Caco-2 (cell line): Measurements from ENCODE around the gene NPW. TPM values are rescaled to one million over a fixed set of nuclear protein-coding genes. Genes with fewer than 3 reads are reported as not detected.

ENCODE experiments used
- BruUV-seq: library from RNA; stranded (reverse); fragments of 400-500 nt; replicated peaks from 2 replicates; lab custom pipeline; 2021; lab: Mats Ljungman, UMichigan
- CTCF ChIA-PET: fragments of 300-600 bp; sonication (Branson Sonifier 250); formaldehyde crosslinking; loops from one replicate; lab custom pipeline; 2022; ENCODE audit warnings: antibody characterized with exemption; lab: Charles Lee
- POLR2A ChIA-PET: fragments of 300-600 bp; sonication (Branson Sonifier 250); formaldehyde crosslinking; loops from one replicate; lab custom pipeline; 2022; ENCODE audit warnings: antibody characterized with exemption; lab: Charles Lee
- DNase-seq, 2 experiments: peaks; one replicate each; pipeline versions ENCODE4 v3.0.0 to v3.0.0-alpha.2; 2020 to 2022
- H3K27me3 ChIP-seq: replicated peaks from 2 replicates; pipeline ENCODE4 v1.6.0; 2011; ENCODE audit warnings: low read length; ENCODE audit not compliant: control insufficient read depth, insufficient read depth
- H3K36me3 ChIP-seq: 2 replicates; pipeline ENCODE4 v1.5.1; 2011; ENCODE audit warnings: low read length; ENCODE audit not compliant: control insufficient read depth, insufficient read depth
- H3K4me1 ChIP-seq: fragments of 250-450 bp; sonication (Bioruptor Pico); 2 replicates; pipeline ENCODE4 v1.5.1; 2020; ENCODE audit warnings: mild to moderate bottlenecking
- H3K4me3 ChIP-seq: 2 replicates; pipeline ENCODE4 v1.5.1; 2011; ENCODE audit warnings: low read depth, mild to moderate bottlenecking, control low read depth, low read length
- H3K9me3 ChIP-seq: fragments of 250-450 bp; sonication (Bioruptor Pico); 2 replicates; pipeline ENCODE4 v1.5.1; 2020; ENCODE audit warnings: mild to moderate bottlenecking, moderate library complexity
- H3K27ac Mint-ChIP-seq: one replicate; pipeline ENCODE4 v1.8.0; 2022; ENCODE audit warnings: mixed read lengths; ENCODE audit not compliant: unreplicated experiment
- H3K27me3 Mint-ChIP-seq: one replicate; pipeline ENCODE4 v1.8.0; 2022; ENCODE audit warnings: mixed read lengths; ENCODE audit not compliant: insufficient read depth, unreplicated experiment
- H3K36me3 Mint-ChIP-seq: one replicate; pipeline ENCODE4 v1.8.0; 2022; ENCODE audit warnings: mild to moderate bottlenecking, mixed read lengths; ENCODE audit not compliant: insufficient read depth, unreplicated experiment
- H3K4me1 Mint-ChIP-seq: one replicate; pipeline ENCODE4 v1.8.0; 2022; ENCODE audit warnings: low read depth, mixed read lengths; ENCODE audit not compliant: unreplicated experiment
- H3K4me3 Mint-ChIP-seq: one replicate; pipeline ENCODE4 v1.8.0; 2022; ENCODE audit warnings: mild to moderate bottlenecking, moderate library complexity, mixed read lengths; ENCODE audit not compliant: unreplicated experiment
- H3K9me3 Mint-ChIP-seq: one replicate; pipeline ENCODE4 v1.8.0; 2022; ENCODE audit warnings: mixed read lengths; ENCODE audit not compliant: unreplicated experiment
- CTCF ChIP-seq, 2 experiments: fragments of 200-600 bp in 1 of 2; IDR thresholded peaks; 1 replicate in 1 of 2; 2 replicates in 1 of 2; pipeline versions ENCODE4 v1.5.1 to v1.8.0; 2011 to 2022; ENCODE audit warnings: antibody characterized with exemption in 1 of 2, control low read depth in 1 of 2, inconsistent platforms in 1 of 2, low read depth in 1 of 2, low read length in 1 of 2, mild to moderate bottlenecking in 1 of 2, moderate library complexity in 1 of 2; ENCODE audit not compliant: insufficient read depth in 1 of 2, severe bottlenecking in 1 of 2, unreplicated experiment in 1 of 2
- intact Hi-C: fragments of 100-400 bp; cut with micrococcal nuclease; formaldehyde crosslinking; loops from one replicate; pipeline ENCODE4 v1.10.0; 2022; ENCODE audit not compliant: unreplicated experiment
- total RNA-seq: library from RNA; stranded (reverse); gene quantifications from 2 replicates; pipeline ENCODE4 v1.2.3, GENCODE V29; 2022

Gene NPW
- total RNA-seq, 1 experiment from 2014 or later = 6.1 TPM

GRCh38 chr16:2035431-2036199 is 16.0 kb downstream of the NPW start:
- Histone ChIP-seq H3K9me3 (no peaks in the 10 kb centered on the region), H3K27me3 (no peaks in the 10 kb centered on the region), H3K4me1 (peaks cover 29% of the 10 kb centered on the region), H3K4me3 (no peak overlapping the region), H3K36me3 (no peaks in the 10 kb centered on the region; the same call in 1 of the 2 replicates)
- peak overlapping the region; percentile 50 for H3K27ac Mint-ChIP-seq
- peak; percentile 62 to 69 for DNase-seq
- intact Hi-C loops = no loop called here
- no peak overlapping the region for H3K4me3 Mint-ChIP-seq
- H3K9me3 Mint-ChIP-seq = no peaks in the 10 kb centered on the region
- CTCF ChIA-PET = interaction anchor here (0.5 to 0.7 kb wide), 2 partner anchors 20 to 23 kb away, joined by 3 read pairs; no protein-coding TSS in a partner anchor
- POLR2A ChIA-PET = interaction anchor here (0.6 kb wide), 1 partner anchor 453 kb away, joined by 4 read pairs; no protein-coding TSS in a partner anchor
- H3K36me3 Mint-ChIP-seq = peaks cover 16% of the 10 kb centered on the region
- H3K27me3 Mint-ChIP-seq = no peaks in the 10 kb centered on the region
- H3K4me1 Mint-ChIP-seq = peaks cover 7% of the 10 kb centered on the region
- no TSS peak for BruUV-seq
- TF ChIP-seq CTCF (IDR thresholded peaks at IDR 0.05; ENCODE audit: insufficient read depth in 1 of 2, low read depth in 1 of 2, low read length in 1 of 2, severe bottlenecking in 1 of 2, unreplicated experiment in 1 of 2) = no peak

- peaks cover 7% of the 10 kb centered on the region for H3K4me1 Mint-ChIP-seq
- no peaks in the 10 kb centered on the region for H3K9me3 ChIP-seq
- intact Hi-C loops = no loop called here
- CTCF ChIA-PET = no interaction called here
- no peak for TF ChIP-seq CTCF (IDR thresholded peaks at IDR 0.05; ENCODE audit: insufficient read depth in 1 of 2, low read depth in 1 of 2, low read length in 1 of 2, severe bottlenecking in 1 of 2, unreplicated experiment in 1 of 2)
- no peaks in the 10 kb centered on the region for H3K27me3 ChIP-seq
- H3K4me3 ChIP-seq = no peak overlapping the region
- peaks cover 29% of the 10 kb centered on the region for H3K4me1 ChIP-seq
- POLR2A ChIA-PET = interaction anchor here (0.6 kb wide), 1 partner anchor 454 kb away, joined by 4 read pairs; no protein-coding TSS in a partner anchor
- H3K4me3 Mint-ChIP-seq = no peak overlapping the region
- no peak overlapping the region for H3K27ac Mint-ChIP-seq
- DNase-seq = no peak
- BruUV-seq = no TSS peak
- no peaks in the 10 kb centered on the region; the same call in 1 of the 2 replicates for H3K36me3 ChIP-seq
- peaks cover 16% of the 10 kb centered on the region for H3K36me3 Mint-ChIP-seq
- no peaks in the 10 kb centered on the region for H3K9me3 Mint-ChIP-seq
- H3K27me3 Mint-ChIP-seq = no peaks in the 10 kb centered on the region
Observed at GRCh38 chr16:2036200-2036966, 16.8 kb downstream of the NPW start.

GRCh38 chr16:2037115-2037514 is 17.5 kb downstream of the NPW start:
- intact Hi-C loops = no loop called here
- no peaks in the 10 kb centered on the region for H3K9me3 Mint-ChIP-seq
- no peak overlapping the region for H3K4me3 ChIP-seq
- H3K4me3 Mint-ChIP-seq = no peak overlapping the region
- CTCF ChIA-PET = no interaction called here
- H3K27me3 ChIP-seq = no peaks in the 10 kb centered on the region
- no peaks in the 10 kb centered on the region for H3K27me3 Mint-ChIP-seq
- peaks cover 16% of the 10 kb centered on the region for H3K36me3 Mint-ChIP-seq
- H3K27ac Mint-ChIP-seq = no peak overlapping the region
- no peak for TF ChIP-seq CTCF (IDR thresholded peaks at IDR 0.05; ENCODE audit: insufficient read depth in 1 of 2, low read depth in 1 of 2, low read length in 1 of 2, severe bottlenecking in 1 of 2, unreplicated experiment in 1 of 2)
- H3K36me3 ChIP-seq = no peaks in the 10 kb centered on the region; the same call in 1 of the 2 replicates
- DNase-seq = no peak
- H3K4me1 Mint-ChIP-seq = peaks cover 7% of the 10 kb centered on the region
- no peaks in the 10 kb centered on the region for H3K9me3 ChIP-seq
- no TSS peak for BruUV-seq
- POLR2A ChIA-PET = no interaction called here
- H3K4me1 ChIP-seq = peaks cover 29% of the 10 kb centered on the region
